ENCODE measurements around the gene PARD3B. TPM values are rescaled to one million over a fixed set of nuclear protein-coding genes. Genes with fewer than 3 reads are reported as not detected.

The PARD3B gene
- total and polyA plus RNA-seq, 2 of the 13 experiments (the other 11 are each of a cell fraction or from before 2014, with no cell fraction given) = 0.71 to 2.3 TPM

DNA sequence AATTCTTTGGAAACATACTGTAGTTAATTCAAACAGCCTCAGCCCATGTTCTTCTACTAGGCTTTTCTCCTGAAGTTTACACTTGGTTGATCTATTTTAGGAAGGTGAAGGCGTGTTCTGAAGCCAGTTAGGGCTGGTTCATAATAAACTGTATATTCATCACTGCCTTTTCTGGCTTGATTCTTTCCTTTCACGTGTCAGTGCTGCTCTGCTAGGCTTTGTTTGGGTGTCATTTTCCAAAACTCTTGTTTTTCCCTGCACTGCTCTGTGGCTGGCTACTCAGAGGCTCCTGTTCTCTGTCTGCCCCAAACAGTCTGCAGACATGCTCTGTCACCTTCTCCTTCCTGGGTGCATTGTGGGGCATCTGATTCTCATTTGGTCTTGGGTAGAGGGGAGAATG is 136.1 kb downstream of the PARD3B start:
- no peak overlapping the region for H3K4me2 ChIP-seq (ENCODE audit: low read depth, low read length)
- intact Hi-C loops (cut with micrococcal nuclease; ENCODE audit: unreplicated experiment) = loop anchor here (10.0 kb wide), 1 partner anchor 197 kb away; no protein-coding TSS in a partner anchor

More for the DNA sequence above, 136.1 kb downstream of the PARD3B start:
- FAIRE-seq = no peak
- Histone ChIP-seq H3K27me3 (ENCODE audit: control insufficient read depth in 1 of 2, insufficient read depth in 2 of 2, low read length in 2 of 2) (no peaks in the 10 kb centered on the region), H3K4me3 (replicated peaks in 1 of 3; ENCODE audit: insufficient read depth in 1 of 3, low read depth in 2 of 3, low read length in 3 of 3) (no peak overlapping the region), H3K9ac (ENCODE audit: insufficient read depth, low read depth, low read length) (no peak overlapping the region), H3K27ac (ENCODE audit: extremely low read length, insufficient read depth, low read length) (no peak overlapping the region), H3K4me1 (ENCODE audit: insufficient read depth, low read length) (peaks cover 10% of the 10 kb centered on the region), H3K9me3 (ENCODE audit: low read length) (peaks cover 13% of the 10 kb centered on the region; the same call in 1 of the 2 replicates), H3K36me3 (replicated peaks in 1 of 2; ENCODE audit: control insufficient read depth in 1 of 2, insufficient read depth in 2 of 2, low read length in 2 of 2) (no peaks in the 10 kb centered on the region), H3K79me2 (ENCODE audit: insufficient read depth, low read length) (no peaks in the 10 kb centered on the region), H4K20me1 (ENCODE audit: insufficient read depth, low read length) (no peaks in the 10 kb centered on the region), H2AFZ (ENCODE audit: low read length) (no peak overlapping the region)
- ChIA-PET CTCF (ENCODE audit: low intra/inter-chr PET ratio, low total read pairs) (no interaction called here), POLR2A (no interaction called here)
- in situ Hi-C loops (cut with HindIII; ENCODE audit: extremely low pct_ligation_motif_present, low pct_unique_long_range_greater_than_20kb) = no loop called here
- no peak for ATAC-seq
- TF ChIP-seq MXI1 (IDR thresholded peaks at IDR 0.05; ENCODE audit: borderline replicate concordance, low read depth, low read length) = no peak
- TF ChIP-seq GABPB1 (CRISPR knock-in tag; IDR thresholded peaks at IDR 0.05) = no peak
- TF ChIP-seq, protein P1, sequence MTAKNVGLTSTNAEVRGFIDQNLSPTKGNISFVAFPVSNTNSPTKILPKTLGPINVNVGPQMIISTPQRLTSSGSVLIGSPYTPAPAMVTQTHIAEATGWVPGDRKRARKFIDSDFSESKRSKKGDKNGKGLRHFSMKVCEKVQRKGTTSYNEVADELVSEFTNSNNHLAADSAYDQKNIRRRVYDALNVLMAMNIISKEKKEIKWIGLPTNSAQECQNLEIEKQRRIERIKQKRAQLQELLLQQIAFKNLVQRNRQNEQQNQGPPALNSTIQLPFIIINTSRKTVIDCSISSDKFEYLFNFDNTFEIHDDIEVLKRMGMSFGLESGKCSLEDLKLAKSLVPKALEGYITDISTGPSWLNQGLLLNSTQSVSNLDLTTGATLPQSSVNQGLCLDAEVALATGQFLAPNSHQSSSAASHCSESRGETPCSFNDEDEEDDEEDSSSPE (CRISPR knock-in tag; IDR thresholded peaks at IDR 0.05) = no peak
- TF ChIP-seq ZNF224 (CRISPR knock-in tag; IDR thresholded peaks at IDR 0.05) = no peak
- no peak for TF ChIP-seq KLF11 (CRISPR knock-in tag; IDR thresholded peaks at IDR 0.05)
- TF ChIP-seq, protein P2, sequence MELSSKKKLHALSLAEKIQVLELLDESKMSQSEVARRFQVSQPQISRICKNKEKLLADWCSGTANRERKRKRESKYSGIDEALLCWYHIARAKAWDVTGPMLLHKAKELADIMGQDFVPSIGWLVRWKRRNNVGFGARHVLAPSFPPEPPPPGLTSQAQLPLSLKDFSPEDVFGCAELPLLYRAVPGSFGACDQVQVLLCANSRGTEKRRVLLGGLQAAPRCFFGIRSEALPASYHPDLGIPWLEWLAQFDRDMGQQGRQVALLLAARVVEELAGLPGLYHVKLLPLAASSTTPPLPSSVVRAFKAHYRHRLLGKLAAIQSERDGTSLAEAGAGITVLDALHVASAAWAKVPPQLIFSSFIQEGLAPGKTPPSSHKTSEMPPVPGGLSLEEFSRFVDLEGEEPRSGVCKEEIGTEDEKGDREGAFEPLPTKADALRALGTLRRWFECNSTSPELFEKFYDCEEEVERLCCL (CRISPR knock-in tag; IDR thresholded peaks at IDR 0.05; ENCODE audit: borderline replicate concordance) = no peak
- no peak for TF ChIP-seq RFX3 (CRISPR knock-in tag; IDR thresholded peaks at IDR 0.05)
- no peak for TF ChIP-seq ZNF644 (CRISPR knock-in tag; IDR thresholded peaks at IDR 0.05; ENCODE audit: low read depth)
- no peak for TF ChIP-seq SMARCC2 (IDR thresholded peaks at IDR 0.05)
- TF ChIP-seq, protein P3, sequence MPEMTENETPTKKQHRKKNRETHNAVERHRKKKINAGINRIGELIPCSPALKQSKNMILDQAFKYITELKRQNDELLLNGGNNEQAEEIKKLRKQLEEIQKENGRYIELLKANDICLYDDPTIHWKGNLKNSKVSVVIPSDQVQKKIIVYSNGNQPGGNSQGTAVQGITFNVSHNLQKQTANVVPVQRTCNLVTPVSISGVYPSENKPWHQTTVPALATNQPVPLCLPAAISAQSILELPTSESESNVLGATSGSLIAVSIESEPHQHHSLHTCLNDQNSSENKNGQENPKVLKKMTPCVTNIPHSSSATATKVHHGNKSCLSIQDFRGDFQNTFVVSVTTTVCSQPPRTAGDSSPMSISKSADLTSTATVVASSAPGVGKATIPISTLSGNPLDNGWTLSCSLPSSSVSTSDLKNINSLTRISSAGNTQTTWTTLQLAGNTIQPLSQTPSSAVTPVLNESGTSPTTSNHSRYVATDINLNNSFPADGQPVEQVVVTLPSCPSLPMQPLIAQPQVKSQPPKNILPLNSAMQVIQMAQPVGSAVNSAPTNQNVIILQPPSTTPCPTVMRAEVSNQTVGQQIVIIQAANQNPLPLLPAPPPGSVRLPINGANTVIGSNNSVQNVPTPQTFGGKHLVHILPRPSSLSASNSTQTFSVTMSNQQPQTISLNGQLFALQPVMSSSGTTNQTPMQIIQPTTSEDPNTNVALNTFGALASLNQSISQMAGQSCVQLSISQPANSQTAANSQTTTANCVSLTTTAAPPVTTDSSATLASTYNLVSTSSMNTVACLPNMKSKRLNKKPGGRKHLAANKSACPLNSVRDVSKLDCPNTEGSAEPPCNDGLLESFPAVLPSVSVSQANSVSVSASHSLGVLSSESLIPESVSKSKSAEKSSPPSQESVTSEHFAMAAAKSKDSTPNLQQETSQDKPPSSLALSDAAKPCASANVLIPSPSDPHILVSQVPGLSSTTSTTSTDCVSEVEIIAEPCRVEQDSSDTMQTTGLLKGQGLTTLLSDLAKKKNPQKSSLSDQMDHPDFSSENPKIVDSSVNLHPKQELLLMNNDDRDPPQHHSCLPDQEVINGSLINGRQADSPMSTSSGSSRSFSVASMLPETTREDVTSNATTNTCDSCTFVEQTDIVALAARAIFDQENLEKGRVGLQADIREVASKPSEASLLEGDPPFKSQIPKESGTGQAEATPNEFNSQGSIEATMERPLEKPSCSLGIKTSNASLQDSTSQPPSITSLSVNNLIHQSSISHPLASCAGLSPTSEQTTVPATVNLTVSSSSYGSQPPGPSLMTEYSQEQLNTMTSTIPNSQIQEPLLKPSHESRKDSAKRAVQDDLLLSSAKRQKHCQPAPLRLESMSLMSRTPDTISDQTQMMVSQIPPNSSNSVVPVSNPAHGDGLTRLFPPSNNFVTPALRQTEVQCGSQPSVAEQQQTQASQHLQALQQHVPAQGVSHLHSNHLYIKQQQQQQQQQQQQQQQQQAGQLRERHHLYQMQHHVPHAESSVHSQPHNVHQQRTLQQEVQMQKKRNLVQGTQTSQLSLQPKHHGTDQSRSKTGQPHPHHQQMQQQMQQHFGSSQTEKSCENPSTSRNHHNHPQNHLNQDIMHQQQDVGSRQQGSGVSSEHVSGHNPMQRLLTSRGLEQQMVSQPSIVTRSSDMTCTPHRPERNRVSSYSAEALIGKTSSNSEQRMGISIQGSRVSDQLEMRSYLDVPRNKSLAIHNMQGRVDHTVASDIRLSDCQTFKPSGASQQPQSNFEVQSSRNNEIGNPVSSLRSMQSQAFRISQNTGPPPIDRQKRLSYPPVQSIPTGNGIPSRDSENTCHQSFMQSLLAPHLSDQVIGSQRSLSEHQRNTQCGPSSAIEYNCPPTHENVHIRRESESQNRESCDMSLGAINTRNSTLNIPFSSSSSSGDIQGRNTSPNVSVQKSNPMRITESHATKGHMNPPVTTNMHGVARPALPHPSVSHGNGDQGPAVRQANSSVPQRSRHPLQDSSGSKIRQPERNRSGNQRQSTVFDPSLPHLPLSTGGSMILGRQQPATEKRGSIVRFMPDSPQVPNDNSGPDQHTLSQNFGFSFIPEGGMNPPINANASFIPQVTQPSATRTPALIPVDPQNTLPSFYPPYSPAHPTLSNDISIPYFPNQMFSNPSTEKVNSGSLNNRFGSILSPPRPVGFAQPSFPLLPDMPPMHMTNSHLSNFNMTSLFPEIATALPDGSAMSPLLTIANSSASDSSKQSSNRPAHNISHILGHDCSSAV (CRISPR knock-in tag; IDR thresholded peaks at IDR 0.05; ENCODE audit: borderline replicate concordance) = no peak
- TF ChIP-seq CENPT (CRISPR knock-in tag; IDR thresholded peaks at IDR 0.05; ENCODE audit: low read depth) = no peak
- no peak for TF ChIP-seq SCMH1 (CRISPR knock-in tag; IDR thresholded peaks at IDR 0.05; ENCODE audit: borderline replicate concordance)
- no peak for TF ChIP-seq NCOA2 (CRISPR knock-in tag; IDR thresholded peaks at IDR 0.05)
- TF ChIP-seq BRD4 (CRISPR knock-in tag; IDR thresholded peaks at IDR 0.05) = no peak
- no peak for TF ChIP-seq KDM2A (CRISPR knock-in tag; IDR thresholded peaks at IDR 0.05; ENCODE audit: borderline replicate concordance, low read depth)
- 15% methylated on average over 2 of the region's 2 CpGs for WGBS (ENCODE audit: low lambda C conversion rate)
- no peak for DNase-seq (ENCODE audit: low spot score)
- no TSS peak for BruUV-seq (replicated peaks)

Data from HepG2 (cell line).